Fibroblast of pulmonary artery (primary cell): ENCODE results near the gene SCTR.

Source experiments
- DNase-seq: peaks from one replicate; pipeline ENCODE4 v3.0.0-alpha.2; 2010; ENCODE audit warnings: low read depth
- H3K4me3 ChIP-seq: replicated peaks from 2 replicates; pipeline ENCODE4 v1.5.1; 2011; ENCODE audit warnings: low read depth, mild to moderate bottlenecking, control low read depth, low read length, moderate library complexity
- CTCF ChIP-seq: IDR thresholded peaks from 2 replicates; pipeline ENCODE4 v1.5.1; 2011; ENCODE audit warnings: mild to moderate bottlenecking, control low read depth, low read length, inconsistent platforms; ENCODE audit errors: missing control alignments

The SCTR gene

GRCh38 chr2:119441376-119442225 lies 82.7 kb downstream of the SCTR start:
- DNase-seq, result no peak
- no peak overlapping the region for H3K4me3 ChIP-seq
- TF ChIP-seq CTCF, result no peak

- TF ChIP-seq CTCF, result no peak
- DNase-seq, result no peak
- H3K4me3 ChIP-seq, result no peak overlapping the region
Observed at GRCh38 chr2:119440873-119441272, 83.4 kb downstream of the SCTR start.

GRCh38 chr2:119440501-119440870 lies 83.8 kb downstream of the SCTR start:
- no peak for DNase-seq
- TF ChIP-seq CTCF, result no peak

GRCh38 chr2:119439574-119440500 lies 84.4 kb downstream of the SCTR start:
- no peak for DNase-seq
- no peak overlapping the region for H3K4me3 ChIP-seq
- no peak for TF ChIP-seq CTCF

More at GRCh38 chr2:119440501-119440870, 83.8 kb downstream of the SCTR start:
- no peak overlapping the region for H3K4me3 ChIP-seq

- no peak overlapping the region for H3K4me3 ChIP-seq
- no peak for TF ChIP-seq CTCF
- DNase-seq, result no peak
Observed at GRCh38 chr2:119438726-119439284, 85.5 kb downstream of the SCTR start.

- TF ChIP-seq CTCF, result no peak
- DNase-seq, result no peak
Observed at GRCh38 chr2:119438128-119438656, 86.1 kb downstream of the SCTR start.

More at GRCh38 chr2:119438128-119438656, 86.1 kb downstream of the SCTR start:
- H3K4me3 ChIP-seq, result no peak overlapping the region
